B cell (primary cell): ENCODE data around the gene SLC27A5. TPM values are rescaled to one million over a fixed set of nuclear protein-coding genes. Genes with fewer than 3 reads are reported as not detected.

Experiments
- ATAC-seq: fragments of 200-7000 bp; cut with Tn5 transposase; one replicate; pipeline ENCODE4 v1.10.0; 2021; ENCODE audit warnings: low read depth, mild to moderate bottlenecking, moderate number of reproducible peaks, moderate library complexity
- CTCF ChIA-PET: fragments of 350-600 bp; sonication (Branson Sonifier 250); formaldehyde crosslinking; loops from one replicate; lab custom pipeline; 2021; ENCODE audit warnings: antibody characterized with exemption, inconsistent platforms; lab: Charles Lee
- POLR2A ChIA-PET: fragments of 350-600 bp; sonication (Branson Sonifier 250); formaldehyde crosslinking; loops from one replicate; lab custom pipeline; 2021; ENCODE audit warnings: antibody characterized with exemption; lab: Charles Lee
- DNase-seq: peaks from one replicate; pipeline ENCODE4 v3.0.0; 2013
- H2AFZ ChIP-seq: 2 replicates; pipeline ENCODE4 v1.6.1; 2012; ENCODE audit warnings: mild to moderate bottlenecking, low read depth, low read length; ENCODE audit not compliant: insufficient read depth, poor library complexity, severe bottlenecking
- H3K27ac ChIP-seq, 2 donors: 1 replicate in 1 of 2; 2 replicates in 1 of 2; pipeline ENCODE4 v1.5.1; 2012 to 2013; ENCODE audit warnings: low read length in 2 of 2, mild to moderate bottlenecking in 2 of 2, moderate library complexity in 1 of 2
- H3K27me3 ChIP-seq, 4 experiments: fragments of 200-600 bp in 1 of 4; sonication (generic) in 1 of 4; replicated peaks in 1 of 4; 1 replicate in 2 of 4; 2 replicates in 2 of 4; pipeline versions ENCODE4 v1.6.1 to v1.7.0; 2013 to 2016; ENCODE audit warnings: low read length in 3 of 4, mild to moderate bottlenecking in 2 of 4, mixed read lengths in 1 of 4, moderate library complexity in 1 of 4; ENCODE audit not compliant: insufficient read depth in 4 of 4, control insufficient read depth in 3 of 4; ENCODE audit errors: control extremely low read depth in 1 of 4
- H3K36me3 ChIP-seq, 2 experiments: replicated peaks in 1 of 2; 1 replicate in 1 of 2; 2 replicates in 1 of 2; pipeline versions ENCODE4 v1.6.1 to v1.7.1; 2013; ENCODE audit warnings: low read length in 1 of 2; ENCODE audit not compliant: insufficient read depth in 2 of 2, control insufficient read depth in 1 of 2; ENCODE audit errors: control extremely low read depth in 1 of 2, extremely low read depth in 1 of 2
- H3K4me1 ChIP-seq, 2 donors: fragments of 200-600 bp in 1 of 2; sonication (generic) in 1 of 2; 1 replicate in 1 of 2; 2 replicates in 1 of 2; pipeline versions ENCODE4 v1.5.1 to v1.6.1; 2013 to 2017; ENCODE audit warnings: low read length in 2 of 2; ENCODE audit not compliant: control insufficient read depth in 2 of 2, insufficient read depth in 2 of 2
- H3K4me2 ChIP-seq: replicated peaks from 2 replicates; pipeline ENCODE3; 2012; ENCODE audit warnings: mild to moderate bottlenecking, low read depth, low read length; ENCODE audit not compliant: poor library complexity, severe bottlenecking
- H3K4me3 ChIP-seq, 5 experiments: fragments of 200-600 bp in 1 of 5; sonication (generic) in 1 of 5; 1 replicate in 3 of 5; 2 replicates in 2 of 5; pipeline versions ENCODE4 v1.5.1 to v1.7.0; 2011 to 2016; ENCODE audit warnings: low read length in 4 of 5, mild to moderate bottlenecking in 4 of 5, low read depth in 2 of 5, control low read depth in 1 of 5, moderate library complexity in 1 of 5; ENCODE audit not compliant: insufficient read depth in 1 of 5; ENCODE audit errors: control extremely low read depth in 1 of 5, extremely low read depth in 1 of 5
- H3K79me2 ChIP-seq: fragments of 200-600 bp; sonication (generic); one replicate; pipeline ENCODE4 v1.6.0; 2016; ENCODE audit warnings: low read length; ENCODE audit not compliant: control insufficient read depth, insufficient read depth
- H3K9ac ChIP-seq: fragments of 200-600 bp; sonication (generic); 2 replicates; pipeline ENCODE4 v1.6.1; 2017; ENCODE audit warnings: mild to moderate bottlenecking, low read length, moderate library complexity
- H3K9me3 ChIP-seq, 3 donors: one replicate each; pipeline versions ENCODE4 v1.6.1 to v1.7.1; 2013; ENCODE audit warnings: low read length in 2 of 3; ENCODE audit not compliant: control insufficient read depth in 2 of 3, insufficient read depth in 1 of 3; ENCODE audit errors: control extremely low read depth in 1 of 3
- H4K20me1 ChIP-seq: 2 replicates; pipeline ENCODE4 v1.6.0; 2012; ENCODE audit warnings: mild to moderate bottlenecking, low read length; ENCODE audit not compliant: insufficient read depth, control insufficient read depth, poor library complexity, severe bottlenecking
- H3K27ac Mint-ChIP-seq: one replicate; pipeline ENCODE4 v1.8.0; 2021; ENCODE audit warnings: mixed read lengths
- H3K27me3 Mint-ChIP-seq: one replicate; pipeline ENCODE4 v1.8.0; 2021; ENCODE audit warnings: mixed read lengths
- H3K4me1 Mint-ChIP-seq: one replicate; pipeline ENCODE4 v1.8.0; 2021; ENCODE audit warnings: mixed read lengths
- H3K4me3 Mint-ChIP-seq: one replicate; pipeline ENCODE4 v1.8.0; 2021; ENCODE audit warnings: mixed read lengths
- H3K9me3 Mint-ChIP-seq: one replicate; pipeline ENCODE4 v1.8.0; 2022; ENCODE audit warnings: mixed read lengths; ENCODE audit not compliant: insufficient read depth
- CTCF ChIP-seq: fragments of 200-600 bp; IDR thresholded peaks from one replicate; pipeline ENCODE4 v1.8.0; 2022; ENCODE audit warnings: antibody characterized with exemption, mild to moderate bottlenecking
- EZH2 ChIP-seq: IDR thresholded peaks from 2 replicates; pipeline ENCODE4 v1.6.1; 2012; ENCODE audit warnings: borderline replicate concordance, low read depth, mild to moderate bottlenecking, moderate library complexity, low read length; ENCODE audit not compliant: insufficient read depth, poor library complexity, severe bottlenecking
- WGBS: methylation state at CpG from one replicate; pipeline ENCODE4 v1.1.5; 2013; ENCODE audit warnings: missing lambda C conversion rate; ENCODE audit not compliant: insufficient coverage; 5-methylcytosine and 5-hydroxymethylcytosine counted together
- intact Hi-C: fragments of 100-400 bp; cut with micrococcal nuclease; formaldehyde crosslinking; loops from one replicate; pipeline ENCODE4 v1.10.0; 2022
- polyA plus RNA-seq: library from polyadenylated mRNA; depleted of rRNA; stranded (reverse); fragments of >200 nt; gene quantifications from 2 replicates; pipeline ENCODE4 v1.2.3, GENCODE V29; 2012
- total RNA-seq, 2 donors: library from RNA; stranded (reverse); fragments of 120-200 nt in 1 of 2; gene quantifications; 1 replicate in 1 of 2; 2 replicates in 1 of 2; pipeline versions ENCODE4 v1.2.3 to v1.2.4, GENCODE V29; 2013 to 2022

Gene SLC27A5
- total and polyA plus RNA-seq, 2 donors (not counting 1 experiment from before 2014, with no cell fraction given) = 8.9 to 11.8 TPM

DNA sequence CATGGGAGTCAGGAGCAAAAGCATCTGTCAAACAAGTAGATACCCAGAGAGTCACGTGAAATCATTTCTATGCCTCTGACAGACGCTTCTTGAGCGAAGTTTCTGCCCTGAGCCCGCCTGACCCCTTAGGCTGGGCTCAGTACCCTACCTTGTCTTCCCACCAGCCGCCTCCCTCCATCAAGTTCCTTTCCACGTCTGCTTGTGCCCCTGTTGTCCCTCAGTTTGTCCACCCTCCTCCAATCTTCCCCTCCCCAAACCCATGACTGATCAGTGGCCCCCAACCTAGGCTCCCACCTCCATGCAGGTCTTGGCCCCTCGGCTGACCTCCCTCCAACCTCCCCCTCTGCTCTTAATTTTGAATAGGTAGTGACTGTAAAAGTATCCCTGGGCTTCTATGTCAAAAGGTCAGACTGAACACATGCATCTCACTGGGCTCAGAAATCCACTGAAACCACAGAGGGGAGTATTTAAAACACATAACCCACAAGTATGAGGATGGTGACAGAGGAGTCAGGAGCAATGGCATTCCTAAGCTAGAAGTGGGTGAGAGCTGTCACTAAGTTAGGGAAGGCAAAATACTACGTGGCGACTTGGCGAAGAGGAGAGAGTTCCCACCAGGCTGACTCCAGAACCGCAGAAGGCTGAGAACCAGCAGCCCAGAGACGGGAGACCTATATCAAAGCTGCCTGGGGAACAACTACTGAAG, 37.3 kb downstream of the SLC27A5 start:
- no peak for ATAC-seq
- Histone ChIP-seq H3K9me3 (no peaks in the 10 kb centered on the region), H3K9ac (no peak overlapping the region), H3K4me2 (peak overlapping the region; percentile 91), H3K27me3 (no peaks in the 10 kb centered on the region), H3K27ac (peak overlapping the region in 1 of 2 donors; percentile 89), H2AFZ (no peak overlapping the region), H3K79me2 (peaks cover 1% of the 10 kb centered on the region), H3K4me1 (peaks cover 14 to 18% of the 10 kb centered on the region in 2 donors), H3K4me3 (no peak overlapping the region), H4K20me1 (no peaks in the 10 kb centered on the region), H3K36me3 (peaks cover 4 to 13% of the 10 kb centered on the region in 2 experiments)
- intact Hi-C loops = no loop called here
- peak overlapping the region; percentile 98 for H3K4me3 Mint-ChIP-seq
- no peaks in the 10 kb centered on the region for H3K27me3 Mint-ChIP-seq
- TF ChIP-seq EZH2 = no peak
- no peak for TF ChIP-seq CTCF
- H3K4me1 Mint-ChIP-seq = peaks cover 20% of the 10 kb centered on the region
- ChIA-PET POLR2A (interaction anchor here (1.3 kb wide), 1 partner anchor 46 kb away, joined by 3 read pairs; the partner anchor contains the start of gene ZBTB45), CTCF (interaction anchor here (1.3 to 1.4 kb wide), 2 partner anchors 107 to 192 kb away, joined by 3 to 5 read pairs; no protein-coding TSS in a partner anchor)
- no peak for DNase-seq
- H3K27ac Mint-ChIP-seq = peak overlapping the region; percentile 50
- no peaks in the 10 kb centered on the region for H3K9me3 Mint-ChIP-seq
- 89% methylated on average over 11 of the region's 12 CpGs for WGBS

- no peaks in the 10 kb centered on the region for H3K9me3 ChIP-seq
- no peaks in the 10 kb centered on the region for H3K27me3 Mint-ChIP-seq
- no peak overlapping the region for H3K4me2 ChIP-seq
- H3K36me3 ChIP-seq = peaks cover 4 to 14% of the 10 kb centered on the region in 2 experiments
- intact Hi-C loops = no loop called here
- no peak for TF ChIP-seq CTCF
- no peak overlapping the region for H3K4me3 ChIP-seq
- no peaks in the 10 kb centered on the region for H4K20me1 ChIP-seq
- DNase-seq = no peak
- H3K79me2 ChIP-seq = peaks cover 7% of the 10 kb centered on the region
- H3K4me1 Mint-ChIP-seq = peaks cover 23% of the 10 kb centered on the region
- H3K27ac Mint-ChIP-seq = no peak overlapping the region
- H3K4me1 ChIP-seq = peaks cover 14 to 18% of the 10 kb centered on the region in 2 donors
- H3K9me3 Mint-ChIP-seq = no peaks in the 10 kb centered on the region
- H2AFZ ChIP-seq = no peak overlapping the region
- no peak overlapping the region for H3K27ac ChIP-seq
- no peak for ATAC-seq
- POLR2A ChIA-PET = no interaction called here
- CTCF ChIA-PET = interaction anchor here (1.4 kb wide), 1 partner anchor 108 kb away, joined by 3 read pairs; no protein-coding TSS in a partner anchor
- H3K9ac ChIP-seq = no peak overlapping the region
- H3K27me3 ChIP-seq = no peaks in the 10 kb centered on the region
- peak overlapping the region; percentile 98 for H3K4me3 Mint-ChIP-seq
Observed at GRCh38 chr19:58473775-58474174, 38.0 kb downstream of the SLC27A5 start.
